ENCODE data around the gene KCNT1.

Gene KCNT1

GRCh38 chr9:135775911-135776310 lies 73.9 kb downstream of the KCNT1 start:
- TF ChIP-seq REST (IDR thresholded peaks at IDR 0.05; ENCODE audit: insufficient read depth in 1 of 2, low read depth in 2 of 2, low read length in 2 of 2) (no peak), TAF1 (IDR thresholded peaks at IDR 0.05; ENCODE audit: borderline replicate concordance, insufficient read depth, low read length) (no peak), POLR2AphosphoS5 (IDR thresholded peaks at IDR 0.05; ENCODE audit: low read depth, low read length) (no peak), FOXP2 (optimal IDR thresholded peaks at IDR 0.05; ENCODE audit: borderline replicate concordance, extremely low read depth, extremely low read length, insufficient read depth) (no peak)

- TF ChIP-seq FOXP2 (optimal IDR thresholded peaks at IDR 0.05; ENCODE audit: borderline replicate concordance, extremely low read depth, extremely low read length, insufficient read depth) (no peak), REST (IDR thresholded peaks at IDR 0.05; ENCODE audit: insufficient read depth in 1 of 2, low read depth in 2 of 2, low read length in 2 of 2) (no peak), TAF1 (IDR thresholded peaks at IDR 0.05; ENCODE audit: borderline replicate concordance, insufficient read depth, low read length) (no peak), POLR2AphosphoS5 (IDR thresholded peaks at IDR 0.05; ENCODE audit: low read depth, low read length) (no peak), SIN3A (IDR thresholded peaks at IDR 0.05; ENCODE audit: borderline replicate concordance, insufficient read depth, low read length) (no peak)
Measured at GRCh38 chr9:135776893-135777622, 75.1 kb downstream of the KCNT1 start.

GRCh38 chr9:135777623-135778177 lies 75.7 kb downstream of the KCNT1 start:
- TF ChIP-seq TAF1 (IDR thresholded peaks at IDR 0.05; ENCODE audit: borderline replicate concordance, insufficient read depth, low read length) (no peak), FOXP2 (optimal IDR thresholded peaks at IDR 0.05; ENCODE audit: borderline replicate concordance, extremely low read depth, extremely low read length, insufficient read depth) (no peak), REST (IDR thresholded peaks at IDR 0.05; ENCODE audit: insufficient read depth in 1 of 2, low read depth in 2 of 2, low read length in 2 of 2) (no peak), SIN3A (IDR thresholded peaks at IDR 0.05; ENCODE audit: borderline replicate concordance, insufficient read depth, low read length) (no peak), POLR2AphosphoS5 (IDR thresholded peaks at IDR 0.05; ENCODE audit: low read depth, low read length) (no peak)

- TF ChIP-seq POLR2AphosphoS5 (IDR thresholded peaks at IDR 0.05; ENCODE audit: low read depth, low read length) (no peak), FOXP2 (optimal IDR thresholded peaks at IDR 0.05; ENCODE audit: borderline replicate concordance, extremely low read depth, extremely low read length, insufficient read depth) (no peak), TAF1 (IDR thresholded peaks at IDR 0.05; ENCODE audit: borderline replicate concordance, insufficient read depth, low read length) (no peak), REST (IDR thresholded peaks at IDR 0.05; ENCODE audit: insufficient read depth in 1 of 2, low read depth in 2 of 2, low read length in 2 of 2) (no peak), SIN3A (IDR thresholded peaks at IDR 0.05; ENCODE audit: borderline replicate concordance, insufficient read depth, low read length) (no peak)
Measured at GRCh38 chr9:135778421-135778820, 76.4 kb downstream of the KCNT1 start.

Measured in PFSK-1 (cell line).